ENCODE data around the gene OR13J1.

Gene OR13J1

GRCh38 chr9:35870351-35870923 is at the start of gene OR13J1:
Gene OR13J1, minus strand, starts transcription at chr9:35870401. Its CDS starts 0 bp downstream, at chr9:35870401.
- H3K27ac ChIP-seq (ENCODE audit: low read length): no peak within 1 kb of the TSS
- H3K4me2 ChIP-seq (ENCODE audit: low read length): no peak within 1 kb of the TSS
- H4K20me1 ChIP-seq (ENCODE audit: insufficient read depth, low read length): no peaks in the 10 kb centered on the region
- no peak within 1 kb of the TSS for H2AFZ ChIP-seq (ENCODE audit: low read depth, low read length)
- no peaks in the 10 kb centered on the region for H3K9me3 ChIP-seq (ENCODE audit: insufficient read depth, low read length)
- no peaks in the 10 kb centered on the region for H3K36me3 ChIP-seq (replicated peaks; ENCODE audit: low read depth, low read length)
- TF ChIP-seq CTCF (IDR thresholded peaks at IDR 0.05; ENCODE audit: low read depth, low read length): no peak
- no peak for TF ChIP-seq EZH2phosphoT487 (IDR thresholded peaks at IDR 0.05; ENCODE audit: low read depth)
- H3K27me3 ChIP-seq (ENCODE audit: low read depth, low read length): no peaks in the 10 kb centered on the region
- H3K4me1 ChIP-seq (ENCODE audit: low read length): no peaks in the 10 kb centered on the region
- H3K9ac ChIP-seq (ENCODE audit: low read length): no peak within 1 kb of the TSS
- H3K4me3 ChIP-seq (ENCODE audit: low read length): no peak within 1 kb of the TSS
- H3K79me2 ChIP-seq (ENCODE audit: low read length): no peaks in the 10 kb centered on the region

- Histone ChIP-seq H3K4me3 (ENCODE audit: low read length) (no peak overlapping the region), H3K36me3 (replicated peaks; ENCODE audit: low read depth, low read length) (no peaks in the 10 kb centered on the region), H3K27me3 (ENCODE audit: low read depth, low read length) (peaks cover 19% of the 10 kb centered on the region), H2AFZ (ENCODE audit: low read depth, low read length) (no peak overlapping the region), H4K20me1 (ENCODE audit: insufficient read depth, low read length) (no peaks in the 10 kb centered on the region), H3K9ac (ENCODE audit: low read length) (no peak overlapping the region), H3K4me1 (ENCODE audit: low read length) (no peaks in the 10 kb centered on the region), H3K27ac (ENCODE audit: low read length) (no peak overlapping the region), H3K9me3 (ENCODE audit: insufficient read depth, low read length) (no peaks in the 10 kb centered on the region), H3K79me2 (ENCODE audit: low read length) (no peaks in the 10 kb centered on the region), H3K4me2 (ENCODE audit: low read length) (no peak overlapping the region)
- no peak for TF ChIP-seq EZH2phosphoT487 (IDR thresholded peaks at IDR 0.05; ENCODE audit: low read depth)
- TF ChIP-seq CTCF (IDR thresholded peaks at IDR 0.05; ENCODE audit: low read depth, low read length): no peak
Observed at GRCh38 chr9:35919212-35920008, 49.2 kb upstream of the OR13J1 start.

- Histone ChIP-seq H3K79me2 (ENCODE audit: low read length) (no peaks in the 10 kb centered on the region), H3K4me2 (ENCODE audit: low read length) (no peak overlapping the region), H4K20me1 (ENCODE audit: insufficient read depth, low read length) (no peaks in the 10 kb centered on the region), H3K4me1 (ENCODE audit: low read length) (no peaks in the 10 kb centered on the region), H3K9ac (ENCODE audit: low read length) (no peak overlapping the region), H3K9me3 (ENCODE audit: insufficient read depth, low read length) (no peaks in the 10 kb centered on the region), H3K4me3 (ENCODE audit: low read length) (no peak overlapping the region), H3K27me3 (ENCODE audit: low read depth, low read length) (peaks cover 16% of the 10 kb centered on the region), H3K27ac (ENCODE audit: low read length) (no peak overlapping the region), H3K36me3 (replicated peaks; ENCODE audit: low read depth, low read length) (no peaks in the 10 kb centered on the region), H2AFZ (ENCODE audit: low read depth, low read length) (no peak overlapping the region)
- TF ChIP-seq CTCF (IDR thresholded peaks at IDR 0.05; ENCODE audit: low read depth, low read length) (no peak), EZH2phosphoT487 (IDR thresholded peaks at IDR 0.05; ENCODE audit: low read depth) (no peak)
Observed at GRCh38 chr9:35918780-35919179, 48.6 kb upstream of the OR13J1 start.

GRCh38 chr9:35917261-35917660 is 47.1 kb upstream of the OR13J1 start:
- Histone ChIP-seq H3K4me2 (ENCODE audit: low read length) (no peak overlapping the region), H3K9ac (ENCODE audit: low read length) (no peak overlapping the region), H4K20me1 (ENCODE audit: insufficient read depth, low read length) (no peaks in the 10 kb centered on the region), H2AFZ (ENCODE audit: low read depth, low read length) (no peak overlapping the region), H3K36me3 (replicated peaks; ENCODE audit: low read depth, low read length) (no peaks in the 10 kb centered on the region), H3K27me3 (ENCODE audit: low read depth, low read length) (peaks cover 7% of the 10 kb centered on the region), H3K4me3 (ENCODE audit: low read length) (no peak overlapping the region), H3K4me1 (ENCODE audit: low read length) (no peaks in the 10 kb centered on the region), H3K79me2 (ENCODE audit: low read length) (no peaks in the 10 kb centered on the region), H3K27ac (ENCODE audit: low read length) (no peak overlapping the region), H3K9me3 (ENCODE audit: insufficient read depth, low read length) (no peaks in the 10 kb centered on the region)
- TF ChIP-seq EZH2phosphoT487 (IDR thresholded peaks at IDR 0.05; ENCODE audit: low read depth) (no peak), CTCF (IDR thresholded peaks at IDR 0.05; ENCODE audit: low read depth, low read length) (no peak)

Measured in OCI-LY3 (cell line).